LoVo (cell line): ENCODE data around the gene NTM.

ENCODE experiments used
- DNase-seq: peaks from one replicate; pipeline ENCODE4 v3.0.0-alpha.2; 2016; ENCODE audit warnings: low spot score

Gene NTM

DNA sequence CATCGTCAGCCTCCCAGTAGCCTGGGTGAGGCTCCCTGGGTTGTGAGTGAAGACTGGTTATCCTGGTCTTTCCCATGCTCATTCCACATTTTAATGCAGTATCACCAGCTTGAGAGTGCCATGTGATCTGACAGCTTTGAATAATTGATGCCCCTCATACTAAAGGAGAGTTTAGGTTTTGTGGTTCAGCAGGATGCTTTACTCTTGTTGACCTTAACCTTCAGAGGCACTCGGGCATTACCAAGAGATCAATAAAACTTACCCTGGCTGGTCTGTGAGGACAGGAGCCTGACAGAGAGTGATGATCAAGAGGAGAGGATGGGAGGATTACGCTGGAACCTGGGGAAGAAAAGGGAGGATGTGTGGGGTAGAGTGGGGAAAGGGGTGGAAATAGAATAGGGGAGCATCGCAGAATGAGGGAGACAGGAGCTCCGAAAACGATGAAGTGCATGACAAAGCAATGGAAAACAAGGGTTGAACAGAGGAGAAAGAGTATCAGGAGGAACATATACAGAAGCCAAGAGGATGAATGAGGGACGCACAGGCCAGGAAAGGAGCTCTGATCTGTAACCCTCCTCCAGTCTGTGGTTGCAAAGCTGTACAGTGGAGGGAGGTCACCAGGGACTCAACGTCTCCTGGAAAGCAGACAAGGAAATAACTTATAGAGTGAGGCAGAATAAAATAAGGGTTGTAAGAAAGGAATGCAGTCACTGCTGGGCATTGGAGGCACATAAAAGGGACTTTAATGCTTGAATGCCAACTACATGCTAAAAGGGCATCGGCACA, 594.5 kb downstream of the NTM start:
- no peak for DNase-seq

- no peak for DNase-seq
Observed at GRCh38 chr11:131965504-131965903, 595.1 kb downstream of the NTM start.

DNA sequence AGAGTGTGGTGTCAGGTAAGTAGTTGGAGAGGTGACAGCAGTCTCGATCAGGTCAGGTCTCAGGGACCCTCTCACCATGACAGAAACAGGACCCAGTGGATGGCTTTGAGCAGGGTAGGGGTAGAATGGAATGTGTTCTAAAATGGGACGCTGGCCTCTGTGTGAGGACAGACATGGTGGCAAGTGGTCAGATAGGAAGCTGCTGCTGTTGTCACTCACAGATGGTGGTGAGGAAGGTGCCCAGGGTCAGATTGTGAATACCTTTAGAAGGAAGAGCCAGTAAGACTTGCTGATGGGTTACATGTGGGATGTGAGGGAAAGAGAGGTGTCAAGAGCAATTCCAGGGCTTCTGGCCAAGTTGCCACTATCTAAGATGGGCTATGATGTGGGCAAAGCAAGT, 596.3 kb downstream of the NTM start:
- DNase-seq: no peak

GRCh38 chr11:131969261-131969660, 598.8 kb downstream of the NTM start:
- no peak for DNase-seq

- DNase-seq: no peak
Observed at GRCh38 chr11:131973061-131973460, 602.6 kb downstream of the NTM start.

DNA sequence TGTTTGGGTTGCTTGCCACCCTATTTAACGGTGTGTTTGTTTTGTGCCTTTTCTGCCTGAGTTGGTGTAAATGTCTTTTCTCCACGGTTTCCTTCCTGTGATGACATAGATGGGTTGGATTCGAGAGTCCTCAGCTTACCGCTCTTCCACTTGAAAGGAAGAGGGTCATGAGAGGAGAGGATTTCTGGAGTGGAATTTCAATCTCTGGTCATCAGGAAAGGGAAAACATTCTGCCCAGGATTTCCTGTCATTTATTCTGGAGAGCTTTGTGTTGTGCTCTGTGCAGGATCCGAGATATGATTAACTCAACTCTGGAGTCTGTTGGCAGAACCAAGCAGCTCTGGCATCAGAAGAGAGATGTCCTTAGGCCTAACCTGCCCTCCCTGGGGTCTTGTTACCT, 605.2 kb downstream of the NTM start:
- no peak for DNase-seq

- DNase-seq: no peak
Observed at GRCh38 chr11:131976021-131976420, 605.6 kb downstream of the NTM start.

DNA sequence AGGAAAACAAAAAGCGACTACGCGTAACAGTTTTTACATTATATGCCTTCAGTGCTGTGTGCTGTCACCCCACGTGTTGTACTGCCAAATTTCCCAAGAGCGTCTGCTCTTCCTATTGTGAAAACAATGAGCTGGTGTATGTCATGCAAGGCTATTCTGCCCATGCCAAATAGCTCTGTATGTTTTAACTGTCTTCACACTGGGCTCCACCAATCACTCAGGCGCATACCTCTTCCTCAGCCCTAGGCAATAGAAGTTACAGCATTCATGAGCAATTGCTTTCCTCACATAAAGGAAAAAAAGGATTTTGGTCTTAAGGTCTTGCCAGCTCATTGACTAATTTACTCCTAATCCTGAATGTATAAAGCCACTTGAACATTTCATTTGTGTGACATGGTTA, 606.8 kb downstream of the NTM start:
- no peak for DNase-seq

- no peak for DNase-seq
Observed at GRCh38 chr11:131977854-131978253, 607.4 kb downstream of the NTM start.

GRCh38 chr11:131978351-131978750, 607.9 kb downstream of the NTM start:
- DNase-seq: no peak

DNA sequence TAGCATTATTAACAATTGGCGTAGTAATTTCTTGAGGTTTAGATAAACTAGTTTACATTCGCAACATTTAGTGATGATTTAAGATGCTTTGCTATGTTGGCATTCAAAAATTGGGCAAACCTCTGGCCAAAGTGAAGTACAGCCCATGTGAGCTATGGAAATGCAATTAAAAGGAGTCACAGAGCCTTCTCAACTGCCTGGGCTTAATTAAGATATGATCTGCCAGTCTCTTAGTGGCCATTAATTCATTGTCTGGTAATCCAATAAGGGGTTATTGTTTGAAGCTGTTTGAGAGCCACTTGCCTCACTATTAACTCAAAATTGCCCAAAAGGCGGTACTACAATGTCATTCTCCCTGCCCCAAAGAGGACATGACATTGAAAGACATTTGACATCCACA, 608.9 kb downstream of the NTM start:
- no peak for DNase-seq

- DNase-seq: no peak
Observed at GRCh38 chr11:131980199-131980598, 609.8 kb downstream of the NTM start.

GRCh38 chr11:131980888-131981668, 610.7 kb downstream of the NTM start:
- no peak for DNase-seq

GRCh38 chr11:131982154-131982553, 611.7 kb downstream of the NTM start:
- no peak for DNase-seq

- DNase-seq: no peak
Observed at GRCh38 chr11:131985846-131986301, 615.5 kb downstream of the NTM start.

DNA sequence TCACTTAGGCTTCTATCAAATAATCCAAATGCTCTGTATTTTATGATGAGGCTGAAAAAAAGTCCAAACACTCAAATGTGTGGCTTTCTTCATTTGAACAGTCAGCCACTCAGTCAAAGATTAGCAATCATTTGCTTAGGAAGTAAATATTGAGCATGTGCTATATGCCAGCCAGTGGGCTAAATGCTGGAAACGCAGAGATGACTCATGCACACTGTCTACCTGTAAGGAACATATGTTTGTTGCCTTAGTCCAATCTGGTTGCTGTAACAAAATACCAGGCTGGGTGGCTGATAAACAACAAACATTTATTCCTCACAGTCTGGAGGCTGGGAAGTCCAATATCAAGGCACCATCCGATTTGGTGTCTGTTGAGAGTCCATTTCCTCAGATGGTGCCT, 617.3 kb downstream of the NTM start:
- no peak for DNase-seq

DNA sequence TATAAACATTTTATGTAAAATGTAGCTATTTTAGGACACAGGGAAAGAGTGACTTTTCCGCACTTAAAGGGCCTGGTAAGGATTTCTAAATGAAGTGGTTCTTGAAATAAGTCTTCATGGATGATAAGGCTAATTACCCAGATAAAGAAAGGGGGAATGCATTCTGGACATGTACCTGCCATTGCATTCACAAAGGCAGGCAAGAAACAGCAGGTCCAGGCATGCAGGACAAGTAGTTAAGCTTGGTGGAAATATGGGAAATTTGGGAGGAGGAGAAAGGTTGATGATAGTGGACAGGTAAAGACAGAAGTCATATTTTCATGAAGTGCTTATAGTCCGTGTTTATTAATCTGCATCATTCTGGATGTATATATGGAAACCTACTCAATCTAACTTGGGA, 621.2 kb downstream of the NTM start:
- DNase-seq: no peak

DNA sequence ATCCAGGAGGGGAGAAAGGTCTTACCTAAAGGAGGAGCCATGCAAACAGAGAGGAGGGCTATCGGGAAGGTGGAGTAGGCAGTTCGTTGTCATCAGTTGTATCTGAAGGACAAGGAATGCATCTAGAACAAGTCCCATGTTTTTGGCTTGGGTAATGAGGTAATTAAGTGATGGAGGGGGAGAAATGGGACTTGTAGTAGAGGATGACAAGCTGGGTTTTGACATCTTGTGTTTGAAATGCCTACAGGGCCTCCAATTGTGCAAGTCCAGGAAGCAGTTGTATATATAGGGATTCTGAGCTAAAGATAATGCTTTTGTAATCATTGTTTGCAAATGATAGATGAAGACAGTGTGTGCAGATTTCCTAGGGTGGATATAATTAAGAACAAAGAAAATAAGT, 622.8 kb downstream of the NTM start:
- DNase-seq: no peak

- no peak for DNase-seq
Observed at GRCh38 chr11:131998020-131998419, 627.6 kb downstream of the NTM start.

- DNase-seq: no peak
Observed at GRCh38 chr11:131999084-131999483, 628.7 kb downstream of the NTM start.

DNA sequence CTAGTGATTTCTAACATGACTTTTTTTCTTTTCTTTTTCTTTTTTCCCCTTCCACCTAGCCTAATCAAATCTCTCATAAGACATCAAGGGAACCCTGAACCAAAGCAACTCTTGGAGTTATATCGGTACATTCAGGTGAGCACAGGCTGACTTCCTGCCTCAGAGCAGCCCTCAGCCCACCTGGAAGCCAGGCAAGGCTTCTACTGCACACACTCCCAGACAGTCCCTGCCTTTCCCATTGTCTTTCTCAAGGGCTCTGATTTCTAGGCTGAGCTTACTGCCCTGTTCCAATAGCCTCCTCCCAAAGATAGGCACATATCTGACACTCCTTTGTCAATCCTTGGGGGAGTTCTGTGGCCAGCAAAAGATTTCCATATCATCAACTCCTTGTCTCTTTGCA, 629.5 kb downstream of the NTM start:
- no peak for DNase-seq

GRCh38 chr11:132005887-132006286, 635.5 kb downstream of the NTM start:
- no peak for DNase-seq

GRCh38 chr11:132006884-132007580, 636.6 kb downstream of the NTM start:
- DNase-seq: no peak
